Panc1 (cell line): Measurements from ENCODE around the gene C9orf72.

Source experiments
- POLR2AphosphoS5 ChIP-seq: IDR thresholded peaks from 2 replicates; pipeline ENCODE4 v1.6.1; 2012; ENCODE audit warnings: mild to moderate bottlenecking, low read depth, low read length, moderate library complexity
- TF ChIP-seq, protein P1 (sequence below): fragments of 450-650 bp; IDR thresholded peaks from 2 replicates; pipeline ENCODE4 v1.5.1; 2017; ENCODE audit warnings: mild to moderate bottlenecking
- TF ChIP-seq, protein P2 (sequence below), 2 experiments: IDR thresholded peaks; 2 replicates each; pipeline ENCODE4 v1.6.1; 2011 to 2012; ENCODE audit warnings: low read depth in 2 of 2, control low read depth in 1 of 2, low read length in 1 of 2, mild to moderate bottlenecking in 1 of 2, moderate library complexity in 1 of 2; ENCODE audit not compliant: insufficient read depth in 1 of 2

- TF ChIP-seq, protein P1, sequence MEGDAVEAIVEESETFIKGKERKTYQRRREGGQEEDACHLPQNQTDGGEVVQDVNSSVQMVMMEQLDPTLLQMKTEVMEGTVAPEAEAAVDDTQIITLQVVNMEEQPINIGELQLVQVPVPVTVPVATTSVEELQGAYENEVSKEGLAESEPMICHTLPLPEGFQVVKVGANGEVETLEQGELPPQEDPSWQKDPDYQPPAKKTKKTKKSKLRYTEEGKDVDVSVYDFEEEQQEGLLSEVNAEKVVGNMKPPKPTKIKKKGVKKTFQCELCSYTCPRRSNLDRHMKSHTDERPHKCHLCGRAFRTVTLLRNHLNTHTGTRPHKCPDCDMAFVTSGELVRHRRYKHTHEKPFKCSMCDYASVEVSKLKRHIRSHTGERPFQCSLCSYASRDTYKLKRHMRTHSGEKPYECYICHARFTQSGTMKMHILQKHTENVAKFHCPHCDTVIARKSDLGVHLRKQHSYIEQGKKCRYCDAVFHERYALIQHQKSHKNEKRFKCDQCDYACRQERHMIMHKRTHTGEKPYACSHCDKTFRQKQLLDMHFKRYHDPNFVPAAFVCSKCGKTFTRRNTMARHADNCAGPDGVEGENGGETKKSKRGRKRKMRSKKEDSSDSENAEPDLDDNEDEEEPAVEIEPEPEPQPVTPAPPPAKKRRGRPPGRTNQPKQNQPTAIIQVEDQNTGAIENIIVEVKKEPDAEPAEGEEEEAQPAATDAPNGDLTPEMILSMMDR = no peak
- TF ChIP-seq, protein P2, sequence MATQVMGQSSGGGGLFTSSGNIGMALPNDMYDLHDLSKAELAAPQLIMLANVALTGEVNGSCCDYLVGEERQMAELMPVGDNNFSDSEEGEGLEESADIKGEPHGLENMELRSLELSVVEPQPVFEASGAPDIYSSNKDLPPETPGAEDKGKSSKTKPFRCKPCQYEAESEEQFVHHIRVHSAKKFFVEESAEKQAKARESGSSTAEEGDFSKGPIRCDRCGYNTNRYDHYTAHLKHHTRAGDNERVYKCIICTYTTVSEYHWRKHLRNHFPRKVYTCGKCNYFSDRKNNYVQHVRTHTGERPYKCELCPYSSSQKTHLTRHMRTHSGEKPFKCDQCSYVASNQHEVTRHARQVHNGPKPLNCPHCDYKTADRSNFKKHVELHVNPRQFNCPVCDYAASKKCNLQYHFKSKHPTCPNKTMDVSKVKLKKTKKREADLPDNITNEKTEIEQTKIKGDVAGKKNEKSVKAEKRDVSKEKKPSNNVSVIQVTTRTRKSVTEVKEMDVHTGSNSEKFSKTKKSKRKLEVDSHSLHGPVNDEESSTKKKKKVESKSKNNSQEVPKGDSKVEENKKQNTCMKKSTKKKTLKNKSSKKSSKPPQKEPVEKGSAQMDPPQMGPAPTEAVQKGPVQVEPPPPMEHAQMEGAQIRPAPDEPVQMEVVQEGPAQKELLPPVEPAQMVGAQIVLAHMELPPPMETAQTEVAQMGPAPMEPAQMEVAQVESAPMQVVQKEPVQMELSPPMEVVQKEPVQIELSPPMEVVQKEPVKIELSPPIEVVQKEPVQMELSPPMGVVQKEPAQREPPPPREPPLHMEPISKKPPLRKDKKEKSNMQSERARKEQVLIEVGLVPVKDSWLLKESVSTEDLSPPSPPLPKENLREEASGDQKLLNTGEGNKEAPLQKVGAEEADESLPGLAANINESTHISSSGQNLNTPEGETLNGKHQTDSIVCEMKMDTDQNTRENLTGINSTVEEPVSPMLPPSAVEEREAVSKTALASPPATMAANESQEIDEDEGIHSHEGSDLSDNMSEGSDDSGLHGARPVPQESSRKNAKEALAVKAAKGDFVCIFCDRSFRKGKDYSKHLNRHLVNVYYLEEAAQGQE (IDR thresholded peaks at IDR 0.05; ENCODE audit: insufficient read depth in 1 of 2, low read depth in 2 of 2, low read length in 1 of 2) = no peak
- no peak for TF ChIP-seq POLR2AphosphoS5
Observed at GRCh38 chr9:27528076-27528885, 45.0 kb downstream of the C9orf72 start.
